ENCODE results near the gene KDM3B. TPM values are rescaled to one million over a fixed set of nuclear protein-coding genes. Genes with fewer than 3 reads are reported as not detected.

Gene KDM3B
- total RNA-seq, 1 donor from 2014 or later: 97.7 TPM

GRCh38 chr5:138455232-138455930 lies 102.9 kb downstream of the KDM3B start:
- Mint-ChIP-seq H3K4me1 (ENCODE audit: unreplicated experiment) (peaks cover 6% of the 10 kb centered on the region), H3K36me3 (no peaks in the 10 kb centered on the region), H3K9me3 (no peaks in the 10 kb centered on the region), H3K27ac (no peak overlapping the region), H3K4me3 (no peak overlapping the region), H3K27me3 (peaks cover 22% of the 10 kb centered on the region)
- no peak for TF ChIP-seq CTCF (conservative IDR thresholded peaks at IDR 0.05)
- no peak for DNase-seq (ENCODE audit: extremely low spot score, unreplicated experiment)

GRCh38 chr5:138457531-138458275 lies 105.2 kb downstream of the KDM3B start:
- no peak for DNase-seq (ENCODE audit: extremely low spot score, unreplicated experiment)
- Mint-ChIP-seq H3K27me3 (peaks cover 22% of the 10 kb centered on the region), H3K9me3 (no peaks in the 10 kb centered on the region), H3K36me3 (no peaks in the 10 kb centered on the region), H3K27ac (no peak overlapping the region), H3K4me1 (ENCODE audit: unreplicated experiment) (peaks cover 13% of the 10 kb centered on the region), H3K4me3 (no peak overlapping the region)
- TF ChIP-seq CTCF (conservative IDR thresholded peaks at IDR 0.05): no peak

- Mint-ChIP-seq H3K9me3 (no peaks in the 10 kb centered on the region), H3K36me3 (no peaks in the 10 kb centered on the region), H3K27ac (no peak overlapping the region), H3K4me3 (no peak overlapping the region), H3K27me3 (peaks cover 22% of the 10 kb centered on the region), H3K4me1 (ENCODE audit: unreplicated experiment) (peaks cover 13% of the 10 kb centered on the region)
- no peak for TF ChIP-seq CTCF (conservative IDR thresholded peaks at IDR 0.05)
- no peak for DNase-seq (ENCODE audit: extremely low spot score, unreplicated experiment)
Measured at GRCh38 chr5:138458384-138458783, 105.9 kb downstream of the KDM3B start.

GRCh38 chr5:138458856-138459255 lies 106.4 kb downstream of the KDM3B start:
- DNase-seq (ENCODE audit: extremely low spot score, unreplicated experiment): no peak
- Mint-ChIP-seq H3K36me3 (no peaks in the 10 kb centered on the region), H3K9me3 (no peaks in the 10 kb centered on the region), H3K4me3 (no peak overlapping the region), H3K27me3 (peaks cover 22% of the 10 kb centered on the region), H3K4me1 (ENCODE audit: unreplicated experiment) (peaks cover 13% of the 10 kb centered on the region), H3K27ac (no peak overlapping the region)
- no peak for TF ChIP-seq CTCF (conservative IDR thresholded peaks at IDR 0.05)

GRCh38 chr5:138459311-138459933 lies 106.9 kb downstream of the KDM3B start:
- H3K36me3 Mint-ChIP-seq: no peaks in the 10 kb centered on the region
- H3K4me1 Mint-ChIP-seq (ENCODE audit: unreplicated experiment): peaks cover 13% of the 10 kb centered on the region
- H3K27me3 Mint-ChIP-seq: peaks cover 22% of the 10 kb centered on the region
- no peaks in the 10 kb centered on the region for H3K9me3 Mint-ChIP-seq
- H3K27ac Mint-ChIP-seq: no peak overlapping the region
- H3K4me3 Mint-ChIP-seq: no peak overlapping the region
- TF ChIP-seq CTCF (conservative IDR thresholded peaks at IDR 0.05): no peak
- no peak for DNase-seq (ENCODE audit: extremely low spot score, unreplicated experiment)

Data from type B pancreatic cell (in vitro differentiated cells).